Effector CD8-positive, alpha-beta T cell (primary cell): ENCODE results near the gene SLC4A1AP.

Experiments used
- DNase-seq: peaks from one replicate; lab custom pipeline; 2025; lab: John Stamatoyannopoulos, UW

The SLC4A1AP gene

GRCh38 chr2:27720004-27720551, 56.4 kb downstream of the SLC4A1AP start:
- DNase-seq: no peak

DNA sequence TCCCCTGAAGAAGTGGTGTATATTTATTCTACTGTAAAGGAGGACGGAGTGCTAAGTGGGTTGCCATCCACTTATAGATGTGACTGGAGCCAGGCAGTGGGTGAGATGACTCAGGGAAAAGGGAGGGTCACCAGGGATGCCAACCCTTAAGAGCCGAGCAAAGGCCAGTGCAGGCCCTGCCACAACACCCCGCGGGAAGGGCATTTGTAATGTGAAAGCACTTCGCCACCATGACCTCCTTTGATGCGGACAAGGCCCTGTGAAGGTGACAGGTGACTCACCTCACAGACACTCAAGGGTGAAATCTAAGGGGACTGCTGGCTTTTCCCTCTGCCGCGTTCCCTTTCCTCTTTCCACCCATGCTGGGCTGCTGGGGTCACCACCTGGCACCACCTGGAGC, 57.6 kb downstream of the SLC4A1AP start:
- no peak for DNase-seq

- no peak for DNase-seq
Observed at GRCh38 chr2:27721884-27722485, 58.3 kb downstream of the SLC4A1AP start.

DNA sequence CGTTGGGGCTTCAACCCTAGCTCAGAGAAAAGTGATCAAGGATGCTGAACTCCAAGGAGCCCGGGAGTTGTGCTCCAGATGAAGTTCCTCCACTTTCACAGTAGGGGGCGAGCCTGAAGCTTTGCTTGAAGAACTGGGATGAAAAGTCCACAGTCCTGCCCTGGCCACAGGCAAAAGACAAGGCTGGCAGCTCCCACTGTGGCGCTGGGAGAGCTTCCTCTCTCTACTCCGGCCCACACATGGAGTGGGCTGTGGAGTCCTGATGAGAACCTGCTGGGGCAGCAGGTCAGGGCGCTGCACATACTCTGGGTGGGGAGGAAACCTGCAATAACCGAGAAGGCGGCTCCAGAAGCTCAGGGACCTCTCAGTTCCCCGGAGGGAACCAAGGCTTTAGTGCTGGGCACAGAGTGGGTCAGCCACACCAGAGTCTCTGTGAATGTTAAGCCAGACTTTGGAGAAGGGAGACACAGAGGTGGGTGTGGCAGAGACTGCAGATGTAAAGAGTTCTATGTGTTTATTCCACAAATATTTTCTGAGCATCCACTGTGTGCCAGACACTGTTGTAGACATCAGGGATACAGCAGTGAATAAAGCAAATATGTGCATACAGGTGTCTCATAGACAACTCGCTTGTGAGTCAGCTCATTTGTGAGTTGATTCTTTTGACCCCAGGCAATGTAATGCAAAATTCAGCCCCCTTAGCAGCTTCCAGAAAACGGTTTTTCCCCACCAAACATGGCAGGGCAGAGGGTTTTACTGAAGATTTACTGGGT, 59.9 kb downstream of the SLC4A1AP start:
- no peak for DNase-seq

GRCh38 chr2:27724191-27724590, 60.5 kb downstream of the SLC4A1AP start:
- DNase-seq: no peak

GRCh38 chr2:27724905-27725701, 61.4 kb downstream of the SLC4A1AP start:
- DNase-seq: no peak

GRCh38 chr2:27727257-27727656, 63.6 kb downstream of the SLC4A1AP start:
- DNase-seq: no peak

DNA sequence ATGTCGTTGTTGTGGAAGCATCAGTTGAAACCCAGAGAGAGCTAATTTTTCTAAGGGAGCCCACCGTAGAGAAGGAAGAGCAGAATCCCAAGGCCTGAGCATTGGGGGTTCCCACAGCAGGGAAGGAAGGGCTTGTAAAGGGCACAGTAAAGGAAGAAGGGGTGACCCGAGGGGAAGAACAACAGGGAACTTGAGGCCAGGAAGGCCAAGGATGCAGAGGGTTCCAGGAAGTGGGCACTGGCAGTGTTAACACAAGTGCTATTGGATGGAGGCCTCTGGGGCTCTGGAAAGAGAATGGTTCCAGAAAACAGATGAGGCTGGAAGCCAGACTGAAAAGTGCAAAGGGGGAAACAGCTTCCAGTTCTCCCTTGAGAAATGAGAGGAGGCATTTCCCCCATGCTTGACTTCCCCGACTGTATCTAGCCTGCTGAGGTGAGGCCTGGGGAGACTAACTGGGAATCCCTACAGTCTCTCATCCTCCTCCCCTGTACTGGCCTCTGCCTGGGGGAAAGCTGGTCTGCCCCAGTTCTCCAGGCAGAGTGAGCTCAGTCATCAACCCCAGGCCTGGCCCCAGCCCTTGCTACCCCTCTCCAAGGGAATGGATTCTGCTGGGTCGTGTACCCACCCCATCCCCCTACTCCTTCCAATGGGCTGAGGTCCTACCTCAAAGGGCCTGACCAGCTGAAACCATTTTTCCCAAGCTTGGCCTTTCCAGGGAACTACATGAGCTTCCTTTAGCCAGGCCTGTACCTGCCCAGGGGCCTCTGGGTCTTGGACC, 64.6 kb downstream of the SLC4A1AP start:
- DNase-seq: no peak

DNA sequence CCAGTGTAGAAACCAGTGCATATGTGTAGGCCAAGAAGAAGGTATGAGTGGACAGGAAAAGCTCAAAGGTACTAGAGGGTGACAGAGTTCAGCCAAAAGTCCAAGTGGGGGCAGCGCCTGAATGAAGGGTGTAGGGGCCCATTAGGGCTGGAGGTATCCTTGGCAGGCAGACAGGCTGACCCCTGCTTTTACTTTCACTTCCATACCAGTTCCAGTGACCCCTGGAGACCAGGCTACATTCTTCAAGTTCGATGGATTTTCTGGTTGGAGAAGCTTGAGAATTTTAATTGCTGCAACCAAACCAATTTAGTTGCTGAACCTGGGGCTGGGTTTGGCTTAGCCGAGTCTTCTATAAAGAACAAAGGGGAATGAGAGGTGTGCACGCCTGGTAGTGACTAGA, 65.5 kb downstream of the SLC4A1AP start:
- no peak for DNase-seq

DNA sequence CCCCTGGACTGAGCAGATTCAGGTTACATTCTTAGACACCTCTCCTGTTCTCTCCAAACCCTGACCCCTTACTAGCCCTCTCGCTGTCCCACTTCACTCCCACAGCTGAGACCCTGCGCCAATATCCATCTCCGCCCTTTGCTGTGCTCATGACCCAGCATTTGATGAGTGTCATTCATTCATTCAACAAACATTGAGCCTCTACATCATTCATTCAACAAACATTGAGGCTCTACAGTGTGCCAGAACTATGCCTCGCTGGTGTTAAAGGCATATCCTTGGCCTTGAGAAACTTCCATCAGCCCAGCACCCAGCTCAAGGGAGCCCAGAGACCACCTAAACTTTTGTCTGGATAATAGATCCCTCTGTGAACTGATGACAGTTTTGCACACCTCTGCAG, 65.9 kb downstream of the SLC4A1AP start:
- no peak for DNase-seq

GRCh38 chr2:27730261-27730662, 66.6 kb downstream of the SLC4A1AP start:
- DNase-seq: no peak

DNA sequence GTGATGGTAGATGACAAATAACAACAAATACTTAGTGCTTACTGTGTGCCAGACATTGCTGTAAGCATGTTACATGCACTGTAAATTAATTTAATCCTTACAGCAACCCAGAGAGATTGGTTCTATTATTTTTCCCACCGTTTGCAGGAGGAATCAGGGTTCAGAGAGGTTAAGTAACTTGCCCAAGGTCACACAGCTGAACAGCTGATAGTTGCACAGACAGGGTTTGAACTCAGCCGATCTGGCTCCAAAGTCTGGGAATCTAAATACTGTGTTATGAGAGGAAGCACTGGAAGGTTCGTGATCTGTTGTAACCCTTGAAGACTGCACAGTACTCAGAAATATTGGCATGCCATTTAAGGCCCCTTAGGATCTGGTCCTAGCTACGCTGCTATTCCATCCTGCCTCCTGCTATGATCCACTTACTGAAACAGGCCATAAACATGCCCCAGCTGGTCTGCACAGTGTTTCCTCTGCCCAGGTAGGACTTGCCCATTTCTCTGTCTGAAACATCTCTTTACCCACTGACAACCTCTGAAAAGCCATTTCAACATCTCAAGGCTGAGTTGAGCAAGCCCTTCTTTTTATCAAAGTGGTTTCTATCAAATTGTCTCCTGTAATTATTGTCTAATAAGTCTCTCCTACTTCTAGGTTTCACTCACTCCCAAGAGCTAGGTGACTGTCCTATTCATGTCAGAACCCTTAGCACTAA, 67.4 kb downstream of the SLC4A1AP start:
- DNase-seq: no peak

DNA sequence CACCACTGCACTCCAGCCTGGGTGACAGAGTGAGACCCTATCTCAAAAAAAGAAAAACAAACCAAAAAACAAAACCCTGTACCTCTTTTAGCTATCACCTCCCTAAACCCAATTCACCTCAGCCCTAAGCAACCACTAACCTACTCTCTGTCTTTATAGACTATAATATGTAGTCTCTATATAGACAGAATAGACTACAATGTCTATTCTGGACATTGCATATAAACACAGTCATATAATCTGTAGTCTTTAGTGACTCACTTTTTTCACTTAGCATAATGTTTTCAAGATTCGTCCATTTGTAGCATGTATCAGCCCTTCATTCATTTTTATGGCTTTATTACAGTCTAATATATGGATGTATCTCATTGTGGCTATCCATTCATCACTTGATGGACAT, 70.6 kb downstream of the SLC4A1AP start:
- no peak for DNase-seq

DNA sequence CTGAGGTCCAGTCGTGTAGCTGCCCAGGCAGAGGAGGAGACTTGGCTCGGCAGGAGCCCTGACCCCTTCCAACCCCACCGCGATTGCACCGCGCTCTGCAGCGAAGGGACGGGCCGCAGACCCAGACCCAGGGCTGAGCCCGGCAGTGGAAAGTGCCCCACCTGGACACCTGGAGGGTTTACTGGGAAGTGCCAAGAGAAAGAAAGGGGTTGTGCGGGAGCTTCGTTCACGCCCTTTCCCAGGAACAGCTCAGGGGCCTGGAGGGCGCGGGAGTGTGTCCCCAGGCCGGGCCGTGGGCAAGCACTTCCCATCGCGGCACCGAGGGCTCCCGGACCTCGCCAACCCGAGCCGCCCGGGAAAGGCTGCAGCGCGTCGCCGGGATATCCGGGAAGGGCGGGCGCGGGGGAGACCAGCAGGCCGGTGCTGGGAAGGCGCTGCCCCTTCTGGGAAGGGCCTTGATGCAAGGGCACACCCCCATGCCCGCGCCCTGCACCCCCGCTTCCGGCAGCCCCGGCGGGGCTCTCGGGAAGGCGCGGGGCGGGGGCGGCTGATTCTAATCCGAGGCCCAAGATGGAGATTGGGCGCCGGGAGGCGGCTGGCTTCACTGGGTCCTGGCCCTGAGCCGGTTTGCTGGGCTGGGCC, 71.7 kb downstream of the SLC4A1AP start:
- peak; percentile 36 for DNase-seq

DNA sequence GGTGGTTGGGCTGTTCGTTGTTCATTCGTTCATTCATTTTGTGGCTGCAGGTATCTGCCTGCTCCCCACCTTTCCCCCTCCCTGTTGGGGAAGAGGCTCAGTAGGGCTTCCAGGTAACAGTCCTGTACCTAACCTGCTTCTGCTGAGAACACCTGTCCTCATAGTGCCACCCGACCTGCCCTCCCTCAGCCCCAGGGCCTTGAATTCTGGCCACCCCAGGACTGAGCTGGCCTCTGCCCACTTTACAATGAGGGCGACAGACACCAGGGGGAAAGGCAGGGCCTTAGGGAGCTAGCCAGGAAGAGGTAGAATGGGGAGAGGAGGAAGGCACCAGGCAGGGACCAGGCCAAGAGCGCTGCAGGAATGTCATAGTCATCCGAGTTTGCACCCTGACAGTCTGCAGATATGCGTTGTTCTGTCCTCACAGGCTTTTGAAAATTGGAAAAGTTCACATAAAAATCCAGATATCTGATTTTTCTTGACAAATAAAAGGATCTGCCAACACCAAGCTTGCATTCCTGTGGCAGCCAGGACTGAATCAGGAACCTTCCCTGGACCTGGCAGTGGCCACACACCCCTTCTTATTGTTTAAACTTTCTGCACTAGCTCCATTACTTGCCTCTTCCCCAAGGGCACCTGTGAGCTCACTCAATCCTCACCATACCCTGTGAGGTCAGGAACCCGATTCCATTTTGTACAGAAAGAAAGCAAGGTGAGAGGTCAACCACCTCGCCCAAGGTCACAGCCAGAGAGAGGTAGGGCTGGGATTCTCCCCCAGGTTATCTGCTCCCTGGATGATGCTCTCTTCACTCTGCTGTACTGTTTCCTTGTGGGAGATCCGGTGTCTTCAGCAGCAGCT, 72.6 kb downstream of the SLC4A1AP start:
- no peak for DNase-seq

- no peak for DNase-seq
Observed at GRCh38 chr2:27736890-27737204, 73.2 kb downstream of the SLC4A1AP start.

- no peak for DNase-seq
Observed at GRCh38 chr2:27737676-27738348, 74.1 kb downstream of the SLC4A1AP start.

DNA sequence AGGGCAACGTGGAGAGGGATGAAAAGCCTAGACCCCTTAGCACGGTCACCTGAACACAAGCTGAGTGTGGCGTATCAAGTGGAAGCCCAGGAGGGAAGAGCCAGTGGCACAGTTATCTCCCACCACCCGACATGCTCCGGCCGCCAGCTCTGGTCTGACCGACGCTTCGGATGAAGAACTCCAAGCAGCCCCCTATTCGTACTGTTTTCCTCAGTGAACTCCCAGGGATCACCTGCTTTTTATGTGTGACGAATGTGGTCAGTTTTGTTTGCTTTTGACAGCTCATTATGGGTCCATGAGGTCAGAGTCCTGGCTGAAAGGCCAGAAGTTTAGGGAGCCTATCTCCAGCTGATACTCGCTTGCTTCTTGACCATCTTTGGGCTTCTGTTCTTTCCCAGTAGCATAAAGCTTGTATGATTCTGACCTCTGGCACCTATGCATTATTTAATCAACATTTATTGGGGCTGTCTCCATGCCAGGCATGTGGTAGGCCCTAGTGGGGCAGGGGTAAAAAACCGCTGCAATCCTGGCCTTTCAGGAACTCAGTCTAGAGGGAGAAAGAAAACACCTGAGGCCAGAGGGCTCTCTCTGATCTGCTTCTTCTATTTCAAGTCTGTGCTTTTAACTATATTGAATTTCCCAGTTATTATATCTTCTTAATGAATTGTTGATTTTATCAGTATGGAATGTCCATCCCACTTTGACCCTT, 74.8 kb downstream of the SLC4A1AP start:
- DNase-seq: no peak

DNA sequence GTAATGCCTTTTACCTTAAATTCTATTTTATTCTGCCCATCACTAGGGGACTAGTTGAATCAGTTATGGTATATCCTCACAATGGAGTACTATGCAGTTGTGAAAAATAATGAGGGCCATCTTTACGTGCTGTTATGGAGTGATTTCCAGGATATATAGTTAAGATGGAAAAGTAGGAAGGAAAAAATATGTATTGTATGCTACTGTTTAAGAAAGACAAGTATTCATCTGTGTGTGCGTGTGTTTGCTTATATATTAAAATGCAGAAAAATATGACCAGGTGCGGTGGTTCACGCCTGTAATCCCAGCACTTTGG, 75.3 kb downstream of the SLC4A1AP start:
- DNase-seq: no peak
